Adrenal gland (tissue), 12 donors: ENCODE data around the gene VDAC2. TPM values are rescaled to one million over a fixed set of nuclear protein-coding genes. Genes with fewer than 3 reads are reported as not detected.
A peak's percentile ranks its signal among the peaks of the same experiment; 100 is the strongest.

ENCODE experiments used
- DNase-seq, 7 donors: peaks; one replicate each; pipeline ENCODE4 v3.0.0-alpha.2; 2019 to 2020
- H3K27ac ChIP-seq, 5 donors: fragments of 200-600 bp; sonication (generic) in 4 of 5; 1 replicate in 3 of 5; 2 replicates in 2 of 5; pipeline versions ENCODE4 v1.5.1 to v1.8.0; 2016 to 2020; ENCODE audit warnings: mild to moderate bottlenecking in 1 of 5
- H3K27me3 ChIP-seq: fragments of 200-600 bp; 2 replicates; pipeline ENCODE4 v1.8.0; 2021
- H3K36me3 ChIP-seq, 2 donors: fragments of 200-600 bp; replicated peaks in 1 of 2; 1 replicate in 1 of 2; 2 replicates in 1 of 2; pipeline versions ENCODE4 v1.5.1 to v1.8.0; 2018 to 2022
- H3K4me1 ChIP-seq, 2 donors: fragments of 200-600 bp; replicated peaks in 1 of 2; 1 replicate in 1 of 2; 2 replicates in 1 of 2; pipeline versions ENCODE4 v1.5.1 to v1.8.0; 2018 to 2021
- H3K4me3 ChIP-seq, 4 donors: fragments of 200-600 bp; sonication (generic) in 3 of 4; one replicate each; pipeline ENCODE4 v1.5.1; 2016 to 2018
- H3K9me3 ChIP-seq, 3 donors: fragments of 200-600 bp; sonication (generic) in 1 of 3; replicated peaks in 1 of 3; 1 replicate in 2 of 3; 2 replicates in 1 of 3; pipeline versions ENCODE4 v1.5.1 to v1.8.0; 2016 to 2021
- CTCF ChIP-seq, 6 experiments: fragments of 450-650 bp in 4 of 6; fragments of 200-600 bp in 2 of 6; sonication (generic) in 1 of 6; IDR thresholded peaks; 1 replicate in 5 of 6; 2 replicates in 1 of 6; pipeline versions ENCODE4 v1.5.1 to v1.8.0; 2016 to 2021; ENCODE audit warnings: antibody characterized with exemption in 6 of 6, mild to moderate bottlenecking in 2 of 6, moderate library complexity in 1 of 6
- POLR2A ChIP-seq, 2 donors: fragments of 450-650 bp; IDR thresholded peaks; one replicate each; pipeline ENCODE4 v1.6.1; 2017; ENCODE audit warnings: antibody characterized with exemption in 2 of 2, mild to moderate bottlenecking in 2 of 2, moderate library complexity in 1 of 2
- WGBS, 4 donors: extraction: QIAGEN DNeasy Blood & Tissue Kit in 2 of 4; methylation state at CpG; one replicate each; pipeline versions ENCODE4 v1.1.5 to v1.1.7; 2013 to 2017; 5-methylcytosine and 5-hydroxymethylcytosine counted together
- intact Hi-C, 2 donors: fragments of 100-400 bp; cut with DNase I; formaldehyde crosslinking; loops; one replicate each; pipeline versions ENCODE4 v1.14.1 to v1.15.0; 2022 to 2023
- polyA plus RNA-seq, 3 donors: library from polyadenylated mRNA; stranded (reverse); fragments of 200-250 nt in 2 of 3; fragments of 350-450 nt in 1 of 3; fragmentation: Illumina TruSeq in 1 of 3; extraction: RNeasy Lipid Tissue Mini Kit (QIAGEN cat#74804) in 1 of 3; gene quantifications; one replicate each; pipeline ENCODE4 v1.2.3, GENCODE V29; 2013 to 2014
- total RNA-seq, 9 donors: library from RNA; depleted of rRNA in 4 of 9; stranded (reverse); fragments of >200 nt in 4 of 9; fragments of 120-200 nt in 1 of 9; fragmentation: NEBNext Ultra II Directional in 1 of 9; extraction: Animal tissue kit (Norgen Biotek cat#: 25700) in 1 of 9; gene quantifications; one replicate each; pipeline versions ENCODE4 v1.1.0 to v1.2.4, GENCODE V29; 2013 to 2023
- donor health status: healthy with polysubstance abuse.
- donor health status: Bipolar disorder and iron deficiency.
- donor health status: DM: yes; HTN: yes; CAD: no.
- donor health status: DM: no; HTN: no; CAD: no.
- donor health status: DM: no; HTN: no; CAD: no.
- donor health status: DM: yes; HTN: yes; CAD: no.

VDAC2 gene
- total and polyA plus RNA-seq, 12 donors: 83.2 to 297 (median 183) TPM

GRCh38 chr10:75226656-75227055, 16.1 kb downstream of the VDAC2 start:
- intact Hi-C loops: no loop called here
- H3K27ac ChIP-seq: peak overlapping the region in 4 of 5 donors; percentile 90 to 96 (median 92)
- H3K36me3 ChIP-seq: peaks cover 0 to 61% of the 10 kb centered on the region in 2 donors
- H3K9me3 ChIP-seq: no peaks in the 10 kb centered on the region
- peaks cover 40 to 60% of the 10 kb centered on the region in 2 donors for H3K4me1 ChIP-seq
- peak in 1 of 7 donors; percentile 20 for DNase-seq
- no peak overlapping the region for H3K4me3 ChIP-seq
- H3K27me3 ChIP-seq: no peaks in the 10 kb centered on the region
- TF ChIP-seq CTCF (IDR thresholded peaks at IDR 0.05) (no peak), POLR2A (IDR thresholded peaks at IDR 0.05) (no peak)
- WGBS, 4 donors: 73 to 85% (median 81%) methylated on average over 3 to 5 of the region's 5 CpGs

GRCh38 chr10:75228278-75228677, 17.7 kb downstream of the VDAC2 start:
- peak in 1 of 7 donors; percentile 3 for DNase-seq
- H3K4me3 ChIP-seq: no peak overlapping the region
- H3K9me3 ChIP-seq: no peaks in the 10 kb centered on the region
- peaks cover 0 to 52% of the 10 kb centered on the region in 2 donors for H3K36me3 ChIP-seq
- H3K27me3 ChIP-seq: no peaks in the 10 kb centered on the region
- no peak for TF ChIP-seq CTCF (IDR thresholded peaks at IDR 0.05)
- TF ChIP-seq POLR2A (IDR thresholded peaks at IDR 0.05): no peak
- H3K27ac ChIP-seq: no peak overlapping the region
- intact Hi-C loops: no loop called here
- WGBS, 4 donors: 91 to 100% (median 96%) methylated on average over 2 to 3 of the region's 3 CpGs
- H3K4me1 ChIP-seq: peaks cover 37 to 57% of the 10 kb centered on the region in 2 donors

- 60 to 76% (median 68%) methylated on average over 4 of the region's 4 CpGs for WGBS, 4 donors
- TF ChIP-seq CTCF (IDR thresholded peaks at IDR 0.05) (no peak), POLR2A (IDR thresholded peaks at IDR 0.05) (no peak)
- H3K4me1 ChIP-seq: peaks cover 33 to 58% of the 10 kb centered on the region in 2 donors
- DNase-seq: no peak
- no peaks in the 10 kb centered on the region for H3K9me3 ChIP-seq
- intact Hi-C loops: no loop called here
- H3K36me3 ChIP-seq: peaks cover 0 to 47% of the 10 kb centered on the region in 2 donors
- H3K27ac ChIP-seq: peak overlapping the region in 1 of 5 donors; percentile 27
- no peaks in the 10 kb centered on the region for H3K27me3 ChIP-seq
- no peak overlapping the region for H3K4me3 ChIP-seq
These were observed 18.2 kb downstream of the VDAC2 start for GRCh38 chr10:75228834-75229233.

- Histone ChIP-seq H3K36me3 (peaks cover 0 to 40% of the 10 kb centered on the region in 2 donors), H3K27ac (peak overlapping the region in 2 of 5 donors; percentile 11 to 35), H3K27me3 (no peaks in the 10 kb centered on the region), H3K9me3 (no peaks in the 10 kb centered on the region), H3K4me1 (peaks cover 25 to 54% of the 10 kb centered on the region in 2 donors), H3K4me3 (no peak overlapping the region)
- 65 to 86% (median 82%) methylated on average over 3 of the region's 3 CpGs for WGBS, 4 donors
- intact Hi-C loops: loop anchor here (5.0 to 10.0 kb wide), 4 partner anchors 43 to 985 kb away; partner anchors contain the start of gene SAMD8 (in 1 of the 2)
- DNase-seq: no peak
- TF ChIP-seq CTCF (IDR thresholded peaks at IDR 0.05) (no peak), POLR2A (IDR thresholded peaks at IDR 0.05) (no peak)
These were observed 19.4 kb downstream of the VDAC2 start for GRCh38 chr10:75229971-75230370.
